D721Med (cell line): ENCODE measurements around the gene IQGAP3.

Experiments used
- DNase-seq: peaks from one replicate; pipeline ENCODE4 v3.0.0; 2011; ENCODE audit warnings: low spot score; ENCODE audit not compliant: insufficient read length
- FAIRE-seq: peaks from 2 replicates; lab custom pipeline; 2011; peaks lifted over from hg19 to GRCh38; lab: Jason Lieb, UNC
- TF ChIP-seq, protein P1 (sequence below): IDR thresholded peaks from 2 replicates; pipeline ENCODE4 v1.5.1; 2012; ENCODE audit warnings: mild to moderate bottlenecking, control low read depth; ENCODE audit not compliant: insufficient read depth; ENCODE audit errors: missing control alignments

The IQGAP3 gene

DNA sequence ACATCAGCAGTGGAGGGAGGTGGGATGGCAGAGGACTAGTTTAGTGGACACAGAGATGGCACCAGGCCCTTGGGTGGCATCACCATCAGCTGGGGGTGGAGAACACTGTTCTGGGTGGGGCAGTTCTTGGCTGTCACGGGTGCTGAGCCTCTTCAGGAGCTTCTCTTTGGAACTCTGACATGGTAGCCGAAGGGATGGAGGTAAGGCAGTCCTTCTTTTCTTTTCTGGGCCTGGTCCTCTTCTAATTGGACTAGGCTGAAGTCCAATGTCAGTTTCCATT is 63.5 kb downstream of the IQGAP3 start:
- DNase-seq (no peak), FAIRE-seq (no peak)
- TF ChIP-seq, protein P1, sequence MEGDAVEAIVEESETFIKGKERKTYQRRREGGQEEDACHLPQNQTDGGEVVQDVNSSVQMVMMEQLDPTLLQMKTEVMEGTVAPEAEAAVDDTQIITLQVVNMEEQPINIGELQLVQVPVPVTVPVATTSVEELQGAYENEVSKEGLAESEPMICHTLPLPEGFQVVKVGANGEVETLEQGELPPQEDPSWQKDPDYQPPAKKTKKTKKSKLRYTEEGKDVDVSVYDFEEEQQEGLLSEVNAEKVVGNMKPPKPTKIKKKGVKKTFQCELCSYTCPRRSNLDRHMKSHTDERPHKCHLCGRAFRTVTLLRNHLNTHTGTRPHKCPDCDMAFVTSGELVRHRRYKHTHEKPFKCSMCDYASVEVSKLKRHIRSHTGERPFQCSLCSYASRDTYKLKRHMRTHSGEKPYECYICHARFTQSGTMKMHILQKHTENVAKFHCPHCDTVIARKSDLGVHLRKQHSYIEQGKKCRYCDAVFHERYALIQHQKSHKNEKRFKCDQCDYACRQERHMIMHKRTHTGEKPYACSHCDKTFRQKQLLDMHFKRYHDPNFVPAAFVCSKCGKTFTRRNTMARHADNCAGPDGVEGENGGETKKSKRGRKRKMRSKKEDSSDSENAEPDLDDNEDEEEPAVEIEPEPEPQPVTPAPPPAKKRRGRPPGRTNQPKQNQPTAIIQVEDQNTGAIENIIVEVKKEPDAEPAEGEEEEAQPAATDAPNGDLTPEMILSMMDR, result no peak

DNA sequence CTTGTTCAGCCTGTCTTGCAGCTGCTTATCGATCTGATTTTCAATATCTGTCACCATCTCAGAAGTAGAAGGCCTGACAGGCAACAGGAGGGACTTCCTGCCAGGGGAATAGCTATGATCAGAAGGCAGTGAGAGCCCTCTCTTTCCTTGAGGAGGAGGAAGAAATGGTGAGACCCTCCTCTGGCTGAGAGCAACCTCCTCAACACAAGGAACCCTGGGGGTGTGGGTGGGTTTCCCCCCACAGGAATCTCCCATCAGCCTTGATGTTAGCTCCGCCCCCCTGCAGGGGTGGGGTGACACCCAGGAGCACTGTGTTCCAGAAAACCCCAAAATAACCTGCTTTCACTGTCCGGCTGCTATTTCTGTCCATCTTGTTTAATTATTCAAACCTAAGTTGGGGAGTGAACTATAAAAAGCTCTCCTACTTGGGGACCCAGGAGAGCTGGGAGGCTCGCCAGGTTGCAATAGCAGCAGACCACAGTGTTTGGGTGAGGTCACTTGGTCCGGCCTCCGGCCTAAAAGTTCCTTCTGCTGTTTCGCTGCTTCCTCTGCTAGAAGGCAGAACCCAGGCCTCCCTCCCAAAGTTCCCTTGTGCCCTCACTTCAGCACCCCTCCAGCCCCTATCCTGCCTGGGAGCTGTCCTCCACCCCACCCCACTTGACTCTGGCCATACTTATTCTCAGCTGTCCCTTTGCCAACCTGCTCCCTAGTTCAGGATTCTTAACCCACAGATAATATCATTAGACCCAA is 64.0 kb downstream of the IQGAP3 start:
- FAIRE-seq (no peak), DNase-seq (no peak)
- TF ChIP-seq, protein P1, result no peak

DNA sequence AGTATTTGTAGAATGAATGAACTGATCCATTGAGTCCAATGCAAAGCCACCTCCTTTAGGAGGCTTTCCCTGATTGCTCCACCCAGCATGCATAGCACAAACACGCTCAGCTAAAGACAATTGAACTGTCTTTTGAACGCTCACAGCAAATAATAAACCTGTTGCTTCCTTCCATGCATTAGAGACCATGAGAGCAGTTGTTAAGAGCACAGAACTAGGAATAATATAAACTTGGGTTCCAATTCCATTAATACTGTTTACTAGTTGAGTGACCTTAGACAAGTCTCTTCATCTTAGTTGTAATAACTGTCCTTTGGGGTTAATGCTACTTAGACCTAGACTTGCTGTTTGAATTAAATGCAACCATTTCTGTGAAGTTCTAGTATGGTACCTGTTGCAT is 65.9 kb downstream of the IQGAP3 start:
- FAIRE-seq, result no peak
- TF ChIP-seq, protein P1, result no peak
- no peak for DNase-seq

DNA sequence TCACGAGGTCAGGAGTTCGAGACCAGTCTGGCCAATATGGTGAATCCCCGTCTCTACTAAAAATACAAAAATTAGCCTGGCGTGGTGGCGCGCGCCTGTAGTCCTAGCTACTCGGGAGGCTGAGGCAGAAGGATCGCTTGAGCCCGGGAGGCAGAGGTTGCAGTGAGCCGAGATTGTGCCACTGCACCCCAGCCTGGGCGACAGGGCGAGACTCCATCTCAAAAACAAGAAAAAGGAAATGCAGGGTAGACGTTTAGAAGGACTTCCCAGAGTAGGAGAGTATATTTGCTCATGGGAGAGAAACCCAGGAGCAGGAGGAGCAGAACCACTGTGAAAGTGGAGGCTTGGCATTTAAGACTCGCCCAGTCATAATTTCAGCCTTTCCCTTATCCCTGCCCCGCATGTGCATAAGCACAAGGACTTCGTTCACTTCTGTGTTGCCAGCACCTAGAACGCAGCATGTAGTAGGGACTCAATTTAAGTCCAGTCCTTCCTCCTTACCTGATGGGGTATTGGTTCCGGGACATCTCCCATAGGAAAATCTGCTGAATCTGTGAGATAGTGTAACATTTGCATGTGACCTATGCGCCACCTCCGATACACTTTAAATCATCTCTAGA is 66.6 kb downstream of the IQGAP3 start:
- TF ChIP-seq, protein P1, result no peak
- DNase-seq, result no peak
- no peak for FAIRE-seq

DNA sequence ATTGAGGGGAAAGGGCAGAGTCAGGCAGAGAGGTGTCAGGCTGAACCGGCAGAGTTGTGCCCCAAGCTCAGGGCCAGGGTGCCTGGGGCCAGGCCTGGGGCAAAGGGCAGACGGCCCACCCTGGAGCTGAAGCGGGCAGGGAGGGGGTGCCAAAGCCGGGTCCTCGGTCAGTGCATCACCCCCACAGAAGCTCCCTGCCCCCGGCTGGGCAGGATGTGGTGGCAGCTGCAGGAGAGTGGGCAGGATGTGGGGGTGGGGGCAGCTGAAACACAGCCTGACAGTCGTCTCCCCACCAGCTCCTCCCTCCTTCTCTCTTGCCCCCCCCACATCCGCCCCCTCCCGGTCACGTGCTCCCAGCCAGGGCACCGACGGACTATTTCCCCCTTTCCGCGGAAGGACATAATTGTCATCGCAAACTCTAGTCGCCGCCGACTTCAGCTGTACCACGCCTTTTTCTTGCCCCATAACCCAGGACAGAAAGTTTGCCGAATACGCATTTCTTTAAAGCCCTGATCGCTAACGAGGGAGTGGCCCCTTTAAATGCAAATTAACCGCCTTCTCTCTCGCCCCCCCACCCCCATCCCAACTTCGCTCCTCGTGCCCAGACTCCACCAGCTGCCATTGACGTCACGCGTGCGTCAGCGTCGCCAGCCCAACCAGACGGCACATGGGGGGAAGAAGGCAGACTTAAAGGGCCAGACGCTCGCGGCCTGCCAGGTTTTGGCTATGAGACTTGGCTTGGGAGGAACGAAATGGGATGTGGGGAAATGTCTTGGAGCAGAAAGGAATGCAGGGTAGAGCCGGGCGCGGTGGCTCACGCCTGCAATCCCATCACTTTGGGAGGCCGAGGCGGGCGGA is 67.3 kb downstream of the IQGAP3 start:
- TF ChIP-seq, protein P1, result no peak
- no peak for FAIRE-seq
- DNase-seq, result peak; percentile 97

DNA sequence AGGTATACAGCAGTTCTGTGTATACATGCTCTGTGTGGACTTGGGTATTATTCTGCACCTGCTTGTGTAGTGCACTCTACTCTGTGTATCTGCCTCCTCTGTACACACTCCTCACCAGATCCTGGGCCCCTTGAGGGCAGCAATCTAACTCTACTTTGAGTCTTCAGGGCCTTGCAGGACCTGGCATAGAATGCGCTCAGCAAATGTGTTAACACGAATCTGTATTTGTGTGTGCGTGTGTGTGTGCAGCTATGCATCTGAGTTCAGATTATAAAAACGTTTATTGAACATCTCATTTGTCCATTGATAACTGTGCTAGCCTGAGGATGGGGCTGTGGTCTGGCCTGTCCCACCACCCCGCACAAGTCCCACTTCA is 67.9 kb downstream of the IQGAP3 start:
- DNase-seq (no peak), FAIRE-seq (no peak)
- TF ChIP-seq, protein P1, result no peak
